Body of pancreas (tissue), 4 donors: ENCODE results near the gene TLK2.

ENCODE experiments used
- POLR2A ChIP-seq, 3 donors: fragments of 450-650 bp; IDR thresholded peaks; one replicate each; pipeline ENCODE4 v1.6.1; 2016; ENCODE audit warnings: antibody characterized with exemption in 3 of 3, mild to moderate bottlenecking in 2 of 3
- TF ChIP-seq, protein P1 (sequence below), 7 experiments: fragments of 450-650 bp in 4 of 7; fragments of 200-600 bp in 3 of 7; sonication (generic) in 3 of 7; IDR thresholded peaks; one replicate each; pipeline ENCODE4 v1.5.1; 2016 to 2019; ENCODE audit warnings: antibody characterized with exemption in 7 of 7

GRCh38 chr17:62630365-62631085 lies 151.9 kb downstream of the TLK2 start:
- TF ChIP-seq, protein P1, sequence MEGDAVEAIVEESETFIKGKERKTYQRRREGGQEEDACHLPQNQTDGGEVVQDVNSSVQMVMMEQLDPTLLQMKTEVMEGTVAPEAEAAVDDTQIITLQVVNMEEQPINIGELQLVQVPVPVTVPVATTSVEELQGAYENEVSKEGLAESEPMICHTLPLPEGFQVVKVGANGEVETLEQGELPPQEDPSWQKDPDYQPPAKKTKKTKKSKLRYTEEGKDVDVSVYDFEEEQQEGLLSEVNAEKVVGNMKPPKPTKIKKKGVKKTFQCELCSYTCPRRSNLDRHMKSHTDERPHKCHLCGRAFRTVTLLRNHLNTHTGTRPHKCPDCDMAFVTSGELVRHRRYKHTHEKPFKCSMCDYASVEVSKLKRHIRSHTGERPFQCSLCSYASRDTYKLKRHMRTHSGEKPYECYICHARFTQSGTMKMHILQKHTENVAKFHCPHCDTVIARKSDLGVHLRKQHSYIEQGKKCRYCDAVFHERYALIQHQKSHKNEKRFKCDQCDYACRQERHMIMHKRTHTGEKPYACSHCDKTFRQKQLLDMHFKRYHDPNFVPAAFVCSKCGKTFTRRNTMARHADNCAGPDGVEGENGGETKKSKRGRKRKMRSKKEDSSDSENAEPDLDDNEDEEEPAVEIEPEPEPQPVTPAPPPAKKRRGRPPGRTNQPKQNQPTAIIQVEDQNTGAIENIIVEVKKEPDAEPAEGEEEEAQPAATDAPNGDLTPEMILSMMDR (IDR thresholded peaks at IDR 0.05), result no peak
- TF ChIP-seq POLR2A (IDR thresholded peaks at IDR 0.05), result no peak
